ENCODE measurements around the gene SNRPB.
A peak's percentile ranks its signal among the peaks of the same experiment; 100 is the strongest.

Gene SNRPB

DNA sequence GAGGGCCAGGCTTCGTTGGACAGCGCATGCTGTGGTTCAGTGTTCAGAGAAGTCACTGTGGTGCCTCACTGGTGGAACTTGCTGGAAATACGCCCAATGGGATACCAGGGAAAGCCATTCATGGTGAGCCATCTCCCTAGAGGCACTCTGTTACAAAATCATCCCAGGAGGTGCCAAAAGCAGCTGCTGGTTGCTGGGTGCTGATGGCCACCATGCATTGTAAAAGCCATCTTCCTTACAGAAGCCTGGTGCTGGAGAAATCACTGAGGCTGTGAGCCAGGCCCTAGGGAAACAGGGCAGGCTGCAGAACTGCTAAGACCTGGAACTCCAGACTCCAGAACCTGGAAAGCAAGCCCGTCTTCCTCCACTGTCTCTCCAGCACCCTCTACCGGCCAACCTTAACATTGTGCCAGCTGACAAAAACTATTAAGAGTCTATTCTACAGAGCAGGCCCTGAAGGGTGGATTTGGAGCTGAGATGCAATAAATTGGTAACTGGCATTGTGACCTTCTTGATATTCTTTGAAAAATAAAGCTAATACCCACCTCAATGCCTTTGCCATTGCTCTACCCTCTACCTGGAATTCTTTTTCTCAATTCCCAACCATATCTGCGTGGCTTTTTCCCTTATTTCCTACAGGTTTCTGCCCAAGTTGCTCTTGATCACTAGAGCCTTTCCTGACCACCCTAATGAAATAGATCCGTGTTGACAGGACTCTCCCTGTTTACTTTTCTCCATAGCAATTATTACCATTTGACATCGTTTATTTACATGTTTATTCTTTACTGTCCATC, 18.5 kb downstream of the SNRPB start:
- no peak overlapping the region for H3K27ac ChIP-seq
- H3K4me3 ChIP-seq (ENCODE audit: low read depth, low read length): no peak overlapping the region
- H3K36me3 ChIP-seq (replicated peaks): no peaks in the 10 kb centered on the region
- DNase-seq: peak; percentile 65
- in situ Hi-C loops (cut with HindIII; ENCODE audit: low pct_ligation_motif_present, low sequenced_read_pairs): no loop called here
- no peaks in the 10 kb centered on the region for H3K27me3 ChIP-seq (replicated peaks)
- TF ChIP-seq, protein P1, sequence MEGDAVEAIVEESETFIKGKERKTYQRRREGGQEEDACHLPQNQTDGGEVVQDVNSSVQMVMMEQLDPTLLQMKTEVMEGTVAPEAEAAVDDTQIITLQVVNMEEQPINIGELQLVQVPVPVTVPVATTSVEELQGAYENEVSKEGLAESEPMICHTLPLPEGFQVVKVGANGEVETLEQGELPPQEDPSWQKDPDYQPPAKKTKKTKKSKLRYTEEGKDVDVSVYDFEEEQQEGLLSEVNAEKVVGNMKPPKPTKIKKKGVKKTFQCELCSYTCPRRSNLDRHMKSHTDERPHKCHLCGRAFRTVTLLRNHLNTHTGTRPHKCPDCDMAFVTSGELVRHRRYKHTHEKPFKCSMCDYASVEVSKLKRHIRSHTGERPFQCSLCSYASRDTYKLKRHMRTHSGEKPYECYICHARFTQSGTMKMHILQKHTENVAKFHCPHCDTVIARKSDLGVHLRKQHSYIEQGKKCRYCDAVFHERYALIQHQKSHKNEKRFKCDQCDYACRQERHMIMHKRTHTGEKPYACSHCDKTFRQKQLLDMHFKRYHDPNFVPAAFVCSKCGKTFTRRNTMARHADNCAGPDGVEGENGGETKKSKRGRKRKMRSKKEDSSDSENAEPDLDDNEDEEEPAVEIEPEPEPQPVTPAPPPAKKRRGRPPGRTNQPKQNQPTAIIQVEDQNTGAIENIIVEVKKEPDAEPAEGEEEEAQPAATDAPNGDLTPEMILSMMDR (IDR thresholded peaks at IDR 0.05; ENCODE audit: low read depth, low read length, missing control alignments): peak; percentile 95

DNA sequence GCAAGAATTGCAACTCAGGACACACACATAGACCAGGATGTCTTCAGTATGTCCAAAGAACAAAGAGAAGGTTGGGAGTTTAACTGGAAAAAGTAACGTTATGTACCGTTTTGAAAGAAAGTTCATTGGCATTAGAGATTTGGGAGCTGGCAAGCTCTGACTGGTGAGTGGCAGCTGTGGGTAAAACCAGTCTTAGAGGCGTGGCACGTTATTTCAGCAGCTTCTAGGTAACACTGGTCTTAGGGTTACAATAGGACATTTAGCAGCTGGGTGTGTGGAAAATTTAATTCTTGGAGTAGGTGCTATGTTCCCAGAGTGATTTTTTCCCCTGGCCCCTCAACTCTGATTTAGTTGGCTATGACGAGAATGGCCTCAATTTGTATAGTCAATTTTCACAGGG, 19.2 kb downstream of the SNRPB start:
- in situ Hi-C loops (cut with HindIII; ENCODE audit: low pct_ligation_motif_present, low sequenced_read_pairs): no loop called here
- TF ChIP-seq, protein P1 (IDR thresholded peaks at IDR 0.05; ENCODE audit: low read depth, low read length, missing control alignments): no peak
- no peaks in the 10 kb centered on the region for H3K27me3 ChIP-seq (replicated peaks)
- H3K27ac ChIP-seq: no peak overlapping the region
- no peaks in the 10 kb centered on the region for H3K36me3 ChIP-seq (replicated peaks)
- DNase-seq: no peak
- H3K4me3 ChIP-seq (ENCODE audit: low read depth, low read length): no peak overlapping the region

DNA sequence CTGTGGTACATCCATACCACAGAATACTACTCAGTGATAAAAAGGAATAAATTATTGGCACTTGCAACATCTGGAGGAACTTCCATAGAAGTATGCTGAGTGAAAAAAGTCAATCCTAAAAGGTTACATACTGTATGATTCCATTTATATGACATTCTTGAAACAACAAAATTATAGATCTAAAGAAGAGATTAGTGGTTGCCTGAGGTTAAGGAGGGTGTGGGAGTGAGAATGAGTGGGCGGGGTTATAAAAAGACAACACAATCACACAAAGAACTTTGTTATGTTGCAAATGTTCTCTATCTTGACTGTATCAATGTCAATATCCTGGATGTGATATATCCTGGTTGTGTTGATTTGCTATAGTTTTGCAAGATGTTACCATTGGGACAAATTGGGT, 21.2 kb downstream of the SNRPB start:
- no peak for DNase-seq
- Histone ChIP-seq H3K27me3 (replicated peaks) (no peaks in the 10 kb centered on the region), H3K27ac (no peak overlapping the region), H3K4me3 (ENCODE audit: low read depth, low read length) (no peak overlapping the region), H3K36me3 (replicated peaks) (no peaks in the 10 kb centered on the region)
- TF ChIP-seq, protein P1 (IDR thresholded peaks at IDR 0.05; ENCODE audit: low read depth, low read length, missing control alignments): no peak
- in situ Hi-C loops (cut with HindIII; ENCODE audit: low pct_ligation_motif_present, low sequenced_read_pairs): no loop called here

DNA sequence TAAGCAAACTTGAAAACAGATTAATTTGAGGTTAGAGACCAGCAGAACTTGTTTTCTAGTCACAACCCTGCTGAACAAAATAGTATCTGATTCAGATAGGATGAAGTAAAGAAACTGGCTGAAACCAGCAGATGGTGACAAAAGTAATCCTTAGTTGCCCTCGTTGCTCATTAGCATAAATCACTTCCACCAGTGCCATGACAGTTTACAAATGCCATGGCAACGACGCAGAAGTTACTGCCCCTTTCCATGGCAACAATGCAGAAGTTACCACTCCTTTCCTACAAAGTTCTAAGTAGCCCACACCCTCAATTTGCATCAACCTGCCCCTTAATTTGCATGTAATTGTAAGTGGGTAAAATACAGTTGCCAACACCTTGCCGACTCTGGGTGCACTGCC, 23.7 kb downstream of the SNRPB start:
- H3K27me3 ChIP-seq (replicated peaks): no peaks in the 10 kb centered on the region
- in situ Hi-C loops (cut with HindIII; ENCODE audit: low pct_ligation_motif_present, low sequenced_read_pairs): no loop called here
- TF ChIP-seq, protein P1 (IDR thresholded peaks at IDR 0.05; ENCODE audit: low read depth, low read length, missing control alignments): no peak
- no peak for DNase-seq
- H3K36me3 ChIP-seq (replicated peaks): no peaks in the 10 kb centered on the region
- H3K4me3 ChIP-seq (ENCODE audit: low read depth, low read length): no peak overlapping the region
- H3K27ac ChIP-seq: no peak overlapping the region

DNA sequence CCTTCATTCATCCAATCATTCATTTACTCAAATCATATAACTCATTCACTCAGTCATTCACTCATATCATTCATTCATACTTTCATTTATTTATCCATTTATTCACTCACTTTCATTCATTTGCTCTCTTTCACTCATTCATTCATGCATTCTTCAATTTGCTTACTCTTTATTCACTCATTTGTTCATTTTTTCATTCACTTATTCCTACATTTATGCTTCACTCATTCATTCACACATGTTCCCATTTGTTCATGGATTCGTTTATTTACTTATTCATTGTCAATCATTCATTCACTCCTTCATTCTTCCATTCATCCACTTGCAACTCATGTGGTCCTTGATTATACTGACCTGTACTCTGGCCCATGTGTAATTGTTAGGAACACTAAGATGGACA, 39.4 kb downstream of the SNRPB start:
- Histone ChIP-seq H3K36me3 (replicated peaks) (no peaks in the 10 kb centered on the region), H3K27me3 (replicated peaks) (no peaks in the 10 kb centered on the region), H3K4me3 (ENCODE audit: low read depth, low read length) (no peak overlapping the region), H3K27ac (no peak overlapping the region)
- no peak for DNase-seq
- in situ Hi-C loops (cut with HindIII; ENCODE audit: low pct_ligation_motif_present, low sequenced_read_pairs): no loop called here
- TF ChIP-seq, protein P1 (IDR thresholded peaks at IDR 0.05; ENCODE audit: low read depth, low read length, missing control alignments): no peak

DNA sequence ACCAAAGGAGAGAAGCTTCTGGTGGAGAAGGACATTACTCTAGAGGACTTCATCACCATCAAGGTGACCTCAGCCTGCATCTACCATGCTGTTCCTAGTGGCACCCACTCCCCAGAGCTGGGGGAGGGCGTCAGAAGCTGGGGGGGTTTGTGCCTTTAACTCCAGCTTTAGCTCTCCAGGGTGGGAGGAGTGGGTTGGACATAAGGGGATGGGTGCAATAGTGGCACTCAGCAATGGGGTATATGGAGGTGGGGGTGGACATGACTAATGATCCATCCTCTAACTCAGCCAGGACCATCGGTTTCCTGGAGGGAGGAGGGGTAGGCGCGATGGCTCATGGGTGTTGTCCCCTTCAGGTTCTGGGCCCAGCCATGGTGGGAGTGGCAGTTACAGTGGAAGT, 40.1 kb downstream of the SNRPB start:
- no peak overlapping the region for H3K4me3 ChIP-seq (ENCODE audit: low read depth, low read length)
- DNase-seq: no peak
- H3K27me3 ChIP-seq (replicated peaks): no peaks in the 10 kb centered on the region
- no peaks in the 10 kb centered on the region for H3K36me3 ChIP-seq (replicated peaks)
- TF ChIP-seq, protein P1 (IDR thresholded peaks at IDR 0.05; ENCODE audit: low read depth, low read length, missing control alignments): no peak
- no peak overlapping the region for H3K27ac ChIP-seq
- in situ Hi-C loops (cut with HindIII; ENCODE audit: low pct_ligation_motif_present, low sequenced_read_pairs): no loop called here

All from brain microvascular endothelial cell (primary cell).